SK-N-MC (cell line): ENCODE results near the gene CLSTN2.

Experiments used
- EZH2 ChIP-seq: fragments of 200-600 bp; sonication (generic); IDR thresholded peaks from one replicate; pipeline ENCODE4 v1.6.1; 2017; ENCODE audit warnings: antibody characterized with exemption
- POLR2AphosphoS5 ChIP-seq: IDR thresholded peaks from 2 replicates; pipeline ENCODE4 v1.6.1; 2012; ENCODE audit warnings: mild to moderate bottlenecking, low read depth, low read length, borderline replicate concordance

GRCh38 chr3:140424211-140424610 is 489.2 kb downstream of the CLSTN2 start:
- TF ChIP-seq EZH2 (no peak), POLR2AphosphoS5 (no peak)
